HG03025 (cell line): Measurements from ENCODE around the gene S100PBP.
"Not testable (repeated sequence)": the region's sequence is repeated elsewhere in the genome, so short reads cannot be mapped to it uniquely, and the experiment has no call there.

Source experiments
- ATAC-seq: cut with Tn5 transposase; IDR thresholded peaks from one replicate; pipeline ENCODE4 v1.9.1; 2021; ENCODE audit warnings: mild to moderate bottlenecking, moderate library complexity; ENCODE audit not compliant: unreplicated experiment, low FRiP score

S100PBP gene

GRCh38 chr1:32898056-32898455, 80.6 kb downstream of the S100PBP start:
- ATAC-seq = no peak

GRCh38 chr1:32898958-32899357, 81.5 kb downstream of the S100PBP start:
- ATAC-seq = no peak

GRCh38 chr1:32899586-32900296, 82.3 kb downstream of the S100PBP start:
- ATAC-seq = no peak

- ATAC-seq = no peak
These were observed 83.0 kb downstream of the S100PBP start for GRCh38 chr1:32900371-32900955.

- no peak for ATAC-seq
These were observed 83.7 kb downstream of the S100PBP start, which contains the start of gene TMEM54 for GRCh38 chr1:32900956-32901822. Gene TMEM54 (minus strand): TSS chr1:32901389. CDS start chr1:32901238, 151 bp downstream.

- no peak for ATAC-seq
These were observed 84.5 kb downstream of the S100PBP start for GRCh38 chr1:32901823-32902534.

GRCh38 chr1:32902535-32902920, 85.1 kb downstream of the S100PBP start:
- ATAC-seq = no peak

- no peak for ATAC-seq
These were observed 86.7 kb downstream of the S100PBP start for GRCh38 chr1:32903991-32904785.

- no peak for ATAC-seq
These were observed 87.3 kb downstream of the S100PBP start for GRCh38 chr1:32904797-32905196.

- not testable (repeated sequence) for ATAC-seq
These were observed 88.1 kb downstream of the S100PBP start for GRCh38 chr1:32905588-32905987.

- ATAC-seq = no peak
These were observed 89.2 kb downstream of the S100PBP start for GRCh38 chr1:32906654-32907053.

GRCh38 chr1:32907435-32907834, 90.0 kb downstream of the S100PBP start:
- ATAC-seq = no peak
